Measurements from ENCODE around the gene CDH4. TPM values are rescaled to one million over a fixed set of nuclear protein-coding genes. Genes with fewer than 3 reads are reported as not detected.

Gene CDH4
- total RNA-seq, 1 donor from 2014 or later, result 0.99 TPM

DNA sequence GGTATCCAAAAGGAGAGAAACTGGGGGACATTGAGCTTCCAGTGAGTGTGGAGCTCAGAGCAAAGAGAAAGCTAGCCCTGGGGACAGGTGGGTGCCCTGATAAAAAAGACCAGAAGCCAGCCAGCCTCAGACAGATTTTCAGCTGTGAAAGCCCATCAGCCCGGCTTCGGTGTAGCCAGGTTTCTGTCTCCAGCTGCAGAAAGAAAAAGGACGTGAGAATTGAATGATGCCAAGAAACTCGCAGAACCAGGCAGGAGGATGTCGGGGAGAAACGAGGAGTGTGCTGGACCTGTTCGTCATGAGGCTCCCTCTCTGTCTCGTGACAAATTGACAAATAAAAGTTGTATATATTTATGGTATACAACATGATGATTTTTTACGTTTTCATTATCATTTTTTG, 63.3 kb downstream of the CDH4 start:
- Mint-ChIP-seq H3K27me3 (ENCODE audit: low read depth) (peaks cover 1% of the 10 kb centered on the region), H3K27ac (ENCODE audit: unreplicated experiment) (no peak overlapping the region), H3K4me3 (ENCODE audit: unreplicated experiment) (no peak overlapping the region), H3K4me1 (ENCODE audit: low read depth) (no peaks in the 10 kb centered on the region), H3K9me3 (ENCODE audit: low read depth) (no peaks in the 10 kb centered on the region), H3K36me3 (ENCODE audit: low read depth) (no peaks in the 10 kb centered on the region)
- DNase-seq (ENCODE audit: low spot score), result no peak
- TF ChIP-seq, protein P1, sequence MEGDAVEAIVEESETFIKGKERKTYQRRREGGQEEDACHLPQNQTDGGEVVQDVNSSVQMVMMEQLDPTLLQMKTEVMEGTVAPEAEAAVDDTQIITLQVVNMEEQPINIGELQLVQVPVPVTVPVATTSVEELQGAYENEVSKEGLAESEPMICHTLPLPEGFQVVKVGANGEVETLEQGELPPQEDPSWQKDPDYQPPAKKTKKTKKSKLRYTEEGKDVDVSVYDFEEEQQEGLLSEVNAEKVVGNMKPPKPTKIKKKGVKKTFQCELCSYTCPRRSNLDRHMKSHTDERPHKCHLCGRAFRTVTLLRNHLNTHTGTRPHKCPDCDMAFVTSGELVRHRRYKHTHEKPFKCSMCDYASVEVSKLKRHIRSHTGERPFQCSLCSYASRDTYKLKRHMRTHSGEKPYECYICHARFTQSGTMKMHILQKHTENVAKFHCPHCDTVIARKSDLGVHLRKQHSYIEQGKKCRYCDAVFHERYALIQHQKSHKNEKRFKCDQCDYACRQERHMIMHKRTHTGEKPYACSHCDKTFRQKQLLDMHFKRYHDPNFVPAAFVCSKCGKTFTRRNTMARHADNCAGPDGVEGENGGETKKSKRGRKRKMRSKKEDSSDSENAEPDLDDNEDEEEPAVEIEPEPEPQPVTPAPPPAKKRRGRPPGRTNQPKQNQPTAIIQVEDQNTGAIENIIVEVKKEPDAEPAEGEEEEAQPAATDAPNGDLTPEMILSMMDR (IDR thresholded peaks at IDR 0.05), result no peak

DNA sequence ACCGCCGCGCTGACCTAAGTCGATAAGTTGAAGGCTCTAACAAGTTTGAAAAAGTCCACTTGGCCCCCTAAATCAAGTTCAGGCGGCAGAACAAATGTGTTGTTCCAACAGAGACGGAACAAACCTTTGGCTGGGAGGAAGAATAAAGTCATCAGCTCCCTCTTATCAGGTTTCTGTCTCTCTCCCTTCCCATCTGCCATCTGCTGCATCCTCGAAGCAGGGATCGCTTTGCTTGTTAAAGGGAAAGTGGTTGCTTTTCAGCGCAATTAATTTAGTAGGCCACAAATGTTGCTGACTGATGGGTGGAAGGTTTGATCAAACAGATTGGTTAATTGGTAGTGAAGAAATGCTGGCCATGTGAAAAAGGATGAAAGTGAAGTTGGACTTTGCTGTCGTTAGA, 64.3 kb downstream of the CDH4 start:
- Mint-ChIP-seq H3K27ac (ENCODE audit: unreplicated experiment) (no peak overlapping the region), H3K4me3 (ENCODE audit: unreplicated experiment) (no peak overlapping the region)
- TF ChIP-seq, protein P1 (IDR thresholded peaks at IDR 0.05), result no peak

DNA sequence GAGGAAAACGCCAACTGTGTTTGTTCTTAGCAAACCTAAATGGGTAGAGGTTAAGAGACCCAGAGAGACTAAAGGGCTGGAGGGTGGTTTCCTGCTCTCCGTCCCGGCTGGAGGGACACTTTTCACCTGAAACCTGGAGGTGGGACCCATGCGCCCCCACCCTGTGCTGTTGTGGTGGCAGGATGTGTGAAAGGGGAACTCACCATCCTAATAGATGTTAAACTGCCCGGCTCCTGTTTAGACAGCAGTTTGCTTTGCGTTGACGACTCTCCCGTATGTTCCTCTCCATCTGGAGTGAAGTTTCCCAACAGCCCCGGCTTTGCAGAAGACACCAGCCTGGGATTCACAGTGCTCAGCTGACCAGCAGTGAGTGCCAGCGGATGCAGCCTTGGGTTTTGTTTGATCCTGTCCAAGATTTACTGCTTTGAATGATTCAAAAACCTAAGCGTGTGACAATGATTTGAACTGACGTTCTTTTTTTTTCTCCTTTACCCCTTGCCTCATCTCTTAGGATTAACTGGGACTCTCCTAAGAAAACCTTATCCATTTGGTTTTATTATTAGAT, 66.0 kb downstream of the CDH4 start:
- H3K27me3 Mint-ChIP-seq (ENCODE audit: low read depth), result peaks cover 1% of the 10 kb centered on the region
- H3K9me3 Mint-ChIP-seq (ENCODE audit: low read depth), result no peaks in the 10 kb centered on the region
- no peak overlapping the region for H3K27ac Mint-ChIP-seq (ENCODE audit: unreplicated experiment)
- H3K4me3 Mint-ChIP-seq (ENCODE audit: unreplicated experiment), result no peak overlapping the region
- TF ChIP-seq, protein P1 (IDR thresholded peaks at IDR 0.05), result no peak
- H3K36me3 Mint-ChIP-seq (ENCODE audit: low read depth), result no peaks in the 10 kb centered on the region
- H3K4me1 Mint-ChIP-seq (ENCODE audit: low read depth), result no peaks in the 10 kb centered on the region
- DNase-seq (ENCODE audit: low spot score), result no peak

More for the DNA sequence above, 64.3 kb downstream of the CDH4 start:
- Mint-ChIP-seq H3K9me3 (ENCODE audit: low read depth) (no peaks in the 10 kb centered on the region), H3K4me1 (ENCODE audit: low read depth) (no peaks in the 10 kb centered on the region), H3K36me3 (ENCODE audit: low read depth) (no peaks in the 10 kb centered on the region), H3K27me3 (ENCODE audit: low read depth) (peaks cover 1% of the 10 kb centered on the region)
- no peak for DNase-seq (ENCODE audit: low spot score)

DNA sequence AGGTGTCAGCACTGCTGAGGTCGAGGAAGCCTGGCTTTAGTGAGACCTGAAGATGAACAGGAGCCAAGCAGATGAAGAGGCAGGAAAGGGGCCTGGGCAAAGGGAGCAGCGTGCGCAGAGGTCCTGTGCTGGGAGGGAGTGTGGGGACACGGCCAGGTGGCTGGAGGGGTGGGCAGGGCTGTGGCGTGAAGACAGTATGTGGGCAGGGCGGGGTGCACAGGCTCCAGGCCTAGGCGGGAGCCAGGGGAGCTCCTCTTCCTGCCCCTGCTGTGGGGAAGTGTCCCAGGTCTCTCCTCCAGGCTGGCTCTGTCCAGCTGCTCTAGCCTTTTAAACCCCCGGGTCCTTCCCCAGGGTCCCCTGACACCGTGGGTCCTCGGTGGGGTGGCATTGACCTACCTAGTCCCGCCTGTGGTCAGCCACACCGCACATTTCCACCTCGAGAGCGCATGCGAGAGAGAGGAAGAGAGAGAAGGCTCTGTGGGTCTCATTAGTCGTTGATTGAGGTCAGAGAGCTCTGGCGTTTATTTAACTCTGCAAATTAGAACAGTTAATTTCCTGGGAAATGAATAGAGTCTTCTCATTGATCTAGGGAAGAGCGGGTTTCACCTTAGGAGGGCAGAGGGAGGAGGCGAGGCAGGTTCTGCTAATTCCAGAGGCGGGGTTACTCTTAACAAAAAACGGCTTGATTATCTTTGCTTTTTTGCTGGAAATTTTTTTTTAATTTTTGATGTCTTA, 68.8 kb downstream of the CDH4 start:
- no peaks in the 10 kb centered on the region for H3K36me3 Mint-ChIP-seq (ENCODE audit: low read depth)
- H3K4me1 Mint-ChIP-seq (ENCODE audit: low read depth), result no peaks in the 10 kb centered on the region
- TF ChIP-seq, protein P1 (IDR thresholded peaks at IDR 0.05), result no peak
- H3K27me3 Mint-ChIP-seq (ENCODE audit: low read depth), result no peaks in the 10 kb centered on the region
- DNase-seq (ENCODE audit: low spot score), result no peak
- H3K4me3 Mint-ChIP-seq (ENCODE audit: unreplicated experiment), result no peak overlapping the region
- H3K27ac Mint-ChIP-seq (ENCODE audit: unreplicated experiment), result peak overlapping the region; percentile 49
- H3K9me3 Mint-ChIP-seq (ENCODE audit: low read depth), result no peaks in the 10 kb centered on the region

DNA sequence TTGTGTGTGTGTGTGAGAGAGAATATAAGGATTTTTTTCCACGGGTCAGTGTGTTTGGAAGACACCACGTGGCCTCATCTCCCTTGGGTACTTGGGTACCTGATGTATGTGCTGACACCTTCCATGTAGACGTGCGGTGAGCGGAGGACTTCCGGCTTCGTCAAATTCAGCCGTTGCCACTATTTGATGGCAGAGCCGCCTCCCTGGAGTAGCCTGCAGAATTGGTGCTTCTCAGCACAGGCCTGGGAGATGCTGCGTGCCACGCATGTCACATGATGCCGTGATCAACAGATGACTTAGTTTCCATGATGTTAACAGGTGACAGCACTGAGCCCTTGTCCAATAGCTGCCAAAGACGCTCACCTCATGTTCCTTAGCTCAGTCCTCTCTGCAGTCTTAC, 69.4 kb downstream of the CDH4 start:
- TF ChIP-seq, protein P1 (IDR thresholded peaks at IDR 0.05), result no peak
- H3K4me1 Mint-ChIP-seq (ENCODE audit: low read depth), result no peaks in the 10 kb centered on the region
- peak; percentile 86 for DNase-seq (ENCODE audit: low spot score)
- H3K27ac Mint-ChIP-seq (ENCODE audit: unreplicated experiment), result no peak overlapping the region
- no peaks in the 10 kb centered on the region for H3K9me3 Mint-ChIP-seq (ENCODE audit: low read depth)
- no peak overlapping the region for H3K4me3 Mint-ChIP-seq (ENCODE audit: unreplicated experiment)
- no peaks in the 10 kb centered on the region for H3K36me3 Mint-ChIP-seq (ENCODE audit: low read depth)
- H3K27me3 Mint-ChIP-seq (ENCODE audit: low read depth), result no peaks in the 10 kb centered on the region
